Tibial artery (tissue), 4 donors: ENCODE measurements around the gene TUBB4B.

Source experiments
- DNase-seq, 2 donors: peaks; one replicate each; pipeline ENCODE4 v3.0.0-alpha.2; 2019
- H3K27ac ChIP-seq, 2 donors: fragments of 200-600 bp; sonication (generic) in 1 of 2; 1 replicate in 1 of 2; 2 replicates in 1 of 2; pipeline ENCODE4 v1.5.1; 2018 to 2019; ENCODE audit warnings: mild to moderate bottlenecking in 1 of 2
- H3K27me3 ChIP-seq, 2 donors: fragments of 200-600 bp; sonication (generic) in 1 of 2; one replicate each; pipeline versions ENCODE4 v1.5.1 to v1.6.0; 2016 to 2019
- H3K36me3 ChIP-seq, 3 donors: fragments of 200-600 bp; sonication (generic) in 2 of 3; one replicate each; pipeline ENCODE4 v1.5.1; 2016 to 2019; ENCODE audit warnings: mild to moderate bottlenecking in 2 of 3
- H3K4me1 ChIP-seq, 4 donors: fragments of 200-600 bp; sonication (generic) in 2 of 4; 1 replicate in 3 of 4; 2 replicates in 1 of 4; pipeline ENCODE4 v1.5.1; 2016 to 2019
- H3K4me3 ChIP-seq, 2 donors: fragments of 200-600 bp; sonication (generic) in 1 of 2; 1 replicate in 1 of 2; 2 replicates in 1 of 2; pipeline ENCODE4 v1.5.1; 2018 to 2019; ENCODE audit warnings: mild to moderate bottlenecking in 2 of 2
- H3K9me3 ChIP-seq, 3 donors: fragments of 200-600 bp; sonication (generic) in 1 of 3; one replicate each; pipeline ENCODE4 v1.5.1; 2016 to 2019
- CTCF ChIP-seq, 2 experiments: fragments of 200-600 bp in 1 of 2; fragments of 450-650 bp in 1 of 2; IDR thresholded peaks; one replicate each; pipeline ENCODE4 v1.5.1; 2017 to 2019; ENCODE audit warnings: antibody characterized with exemption in 2 of 2, mild to moderate bottlenecking in 1 of 2, moderate library complexity in 1 of 2
- intact Hi-C: fragments of 100-400 bp; cut with DNase I; formaldehyde crosslinking; loops from one replicate; pipeline ENCODE4 v1.15.0; 2023; ENCODE audit warnings: low total_unique reads

Gene TUBB4B

GRCh38 chr9:137251490-137252268 is 10.6 kb downstream of the TUBB4B start:
- Histone ChIP-seq H3K27me3 (peaks cover 0 to 33% of the 10 kb centered on the region in 2 donors), H3K36me3 (peaks cover 0 to 5% (median 1%) of the 10 kb centered on the region in 3 donors), H3K27ac (no peak overlapping the region), H3K4me1 (peaks cover 0 to 22% (median 18%) of the 10 kb centered on the region in 4 donors), H3K4me3 (no peak overlapping the region), H3K9me3 (no peaks in the 10 kb centered on the region)
- intact Hi-C loops, result no loop called here
- no peak for TF ChIP-seq CTCF (IDR thresholded peaks at IDR 0.05)
- no peak for DNase-seq

GRCh38 chr9:137252555-137253506 is 11.7 kb downstream of the TUBB4B start:
- DNase-seq, result no peak
- intact Hi-C loops, result no loop called here

GRCh38 chr9:137253717-137254623 is 12.9 kb downstream of the TUBB4B start:
- no peak for TF ChIP-seq CTCF (IDR thresholded peaks at IDR 0.05)
- H3K9me3 ChIP-seq, result no peaks in the 10 kb centered on the region
- intact Hi-C loops, result no loop called here
- peak overlapping the region; percentile 92 for H3K4me3 ChIP-seq
- no peak for DNase-seq
- H3K36me3 ChIP-seq, result peaks cover 5 to 26% (median 9%) of the 10 kb centered on the region in 3 donors
- H3K27me3 ChIP-seq, result peaks cover 0 to 30% of the 10 kb centered on the region in 2 donors
- H3K27ac ChIP-seq, result peak overlapping the region; percentile 76 to 79
- peaks cover 0 to 26% (median 23%) of the 10 kb centered on the region in 4 donors for H3K4me1 ChIP-seq

More at GRCh38 chr9:137252555-137253506, 11.7 kb downstream of the TUBB4B start:
- no peak overlapping the region for H3K27ac ChIP-seq
- H3K36me3 ChIP-seq, result peaks cover 0 to 15% (median 6%) of the 10 kb centered on the region in 3 donors
- no peak for TF ChIP-seq CTCF (IDR thresholded peaks at IDR 0.05)
- peaks cover 0 to 30% of the 10 kb centered on the region in 2 donors for H3K27me3 ChIP-seq
- H3K9me3 ChIP-seq, result no peaks in the 10 kb centered on the region
- no peak overlapping the region for H3K4me3 ChIP-seq
- peaks cover 0 to 26% (median 23%) of the 10 kb centered on the region in 4 donors for H3K4me1 ChIP-seq

GRCh38 chr9:137254624-137255447 is 13.7 kb downstream of the TUBB4B start, which contains the start of gene NELFB:
TSS of gene NELFB (plus strand) at chr9:137255327.
- peak within 1 kb of the TSS; percentile 76 to 79 for H3K27ac ChIP-seq
- intact Hi-C loops, result no loop called here
- peak; percentile 88 to 96 for DNase-seq
- peak within 1 kb of the TSS; percentile 92 for H3K4me3 ChIP-seq
- H3K4me1 ChIP-seq, result peaks cover 0 to 26% (median 23%) of the 10 kb centered on the region in 4 donors
- H3K36me3 ChIP-seq, result peaks cover 10 to 31% (median 12%) of the 10 kb centered on the region in 3 donors
- peaks cover 0 to 27% of the 10 kb centered on the region in 2 donors for H3K27me3 ChIP-seq
- TF ChIP-seq CTCF (IDR thresholded peaks at IDR 0.05), result peak in 1 of 2 experiments; percentile 20
- H3K9me3 ChIP-seq, result no peaks in the 10 kb centered on the region
